HepG2 (cell line): ENCODE measurements around the gene GORASP2. TPM values are rescaled to one million over a fixed set of nuclear protein-coding genes. Genes with fewer than 3 reads are reported as not detected.
A peak's percentile ranks its signal among the peaks of the same experiment; 100 is the strongest.

ENCODE experiments used
- ASH2L ChIP-seq: fragments of 300-600, 200-600 bp; sonication (generic); IDR thresholded peaks from 2 replicates; pipeline ENCODE4 v1.7.0; 2017; ENCODE audit warnings: low read depth, mild to moderate bottlenecking, moderate library complexity, mixed read lengths, low read length; ENCODE audit not compliant: insufficient read length
- HOXA7 ChIP-seq: sonication (generic); formaldehyde crosslinking; IDR thresholded peaks from 2 replicates; pipeline ENCODE4 v1.8.1; 2022; ENCODE audit warnings: mild to moderate bottlenecking, missing genetic modification reagents, moderate library complexity
- KLF12 ChIP-seq: sonication (generic); formaldehyde crosslinking; IDR thresholded peaks from 2 replicates; pipeline ENCODE4 v1.4.0; 2020; ENCODE audit warnings: missing genetic modification reagents, borderline replicate concordance
- MTF2 ChIP-seq: sonication (generic); formaldehyde crosslinking; IDR thresholded peaks from 2 replicates; pipeline ENCODE4 v1.5.0; 2020; ENCODE audit warnings: missing genetic modification reagents, borderline replicate concordance
- MXI1 ChIP-seq: IDR thresholded peaks from 3 replicates; pipeline ENCODE4 v1.6.1; 2012; ENCODE audit warnings: low read depth, low read length, inconsistent platforms, borderline replicate concordance
- NFYB ChIP-seq: sonication (generic); formaldehyde crosslinking; IDR thresholded peaks from 2 replicates; pipeline ENCODE4 v1.4.0; 2020; ENCODE audit warnings: missing genetic modification reagents
- NR2C2 ChIP-seq: sonication (generic); formaldehyde crosslinking; IDR thresholded peaks from 2 replicates; pipeline ENCODE4 v1.4.0; 2020; ENCODE audit warnings: missing genetic modification reagents, mild to moderate bottlenecking, moderate library complexity, borderline replicate concordance
- RAD21 ChIP-seq: fragments of 450-650 bp; formaldehyde crosslinking; IDR thresholded peaks from 2 replicates; pipeline ENCODE4 v1.5.0; 2020; ENCODE audit warnings: mild to moderate bottlenecking
- RXRB ChIP-seq: IDR thresholded peaks from 2 replicates; pipeline ENCODE4 v1.6.1; 2016; ENCODE audit warnings: borderline replicate concordance, missing genetic modification reagents, missing compliant biosample characterization
- SALL2 ChIP-seq: sonication (generic); formaldehyde crosslinking; IDR thresholded peaks from 2 replicates; pipeline ENCODE4 v1.8.1; 2023; ENCODE audit warnings: mild to moderate bottlenecking, missing genetic modification reagents, inconsistent platforms
- SKIL ChIP-seq: sonication (generic); formaldehyde crosslinking; IDR thresholded peaks from 2 replicates; pipeline ENCODE4 v1.8.0; 2022; ENCODE audit warnings: missing genetic modification reagents, mild to moderate bottlenecking, moderate library complexity, borderline replicate concordance
- SMAD9 ChIP-seq: sonication (generic); formaldehyde crosslinking; IDR thresholded peaks from 2 replicates; pipeline ENCODE4 v1.5.1; 2020; ENCODE audit warnings: mild to moderate bottlenecking, missing genetic modification reagents
- SOX6 ChIP-seq, 2 experiments: fragments of 450-650 bp in 1 of 2; sonication (generic) in 1 of 2; formaldehyde crosslinking in 1 of 2; IDR thresholded peaks; 2 replicates each; pipeline versions ENCODE4 v1.4.0 to v1.6.1; 2017 to 2020; ENCODE audit warnings: antibody characterized with exemption in 1 of 2, mild to moderate bottlenecking in 1 of 2, missing genetic modification reagents in 1 of 2
- YY1 ChIP-seq: IDR thresholded peaks from 2 replicates; pipeline ENCODE4 v1.6.1; 2011; ENCODE audit warnings: low read length, low read depth, moderate library complexity, mild to moderate bottlenecking; ENCODE audit not compliant: insufficient read depth, insufficient replicate concordance
- ZBTB3 ChIP-seq: sonication (generic); formaldehyde crosslinking; IDR thresholded peaks from 2 replicates; pipeline ENCODE4 v1.4.0; 2020; ENCODE audit warnings: low read depth, mild to moderate bottlenecking, moderate library complexity, missing genetic modification reagents, borderline replicate concordance
- ZFX ChIP-seq: sonication (generic); formaldehyde crosslinking; IDR thresholded peaks from 2 replicates; pipeline ENCODE4 v1.4.0; 2020; ENCODE audit warnings: mild to moderate bottlenecking, low read depth, missing genetic modification reagents, moderate library complexity
- ZMAT3 ChIP-seq: sonication (generic); formaldehyde crosslinking; conservative IDR thresholded peaks from 2 replicates; pipeline ENCODE4 v1.7.0; 2021; ENCODE audit warnings: missing genetic modification reagents
- ZNF207 ChIP-seq: fragments of 450-650 bp; IDR thresholded peaks from 2 replicates; pipeline ENCODE4 v1.6.1; 2016; ENCODE audit warnings: antibody characterized with exemption, borderline replicate concordance
- ZNF232 ChIP-seq: sonication (generic); formaldehyde crosslinking; IDR thresholded peaks from 2 replicates; pipeline ENCODE4 v1.4.0; 2020; ENCODE audit warnings: missing genetic modification reagents, borderline replicate concordance
- ZNF317 ChIP-seq: sonication (generic); formaldehyde crosslinking; IDR thresholded peaks from 2 replicates; pipeline ENCODE4 v1.5.0; 2020; ENCODE audit warnings: mild to moderate bottlenecking, missing genetic modification reagents
- ZNF430 ChIP-seq: sonication (generic); formaldehyde crosslinking; IDR thresholded peaks from 2 replicates; pipeline ENCODE4 v1.9.0; 2021; ENCODE audit warnings: mild to moderate bottlenecking, missing genetic modification reagents
- ZNF460 ChIP-seq: sonication (generic); formaldehyde crosslinking; IDR thresholded peaks from 2 replicates; pipeline ENCODE4 v1.5.1; 2020; ENCODE audit warnings: missing genetic modification reagents, mild to moderate bottlenecking, borderline replicate concordance
- ZNF549 ChIP-seq: sonication (generic); formaldehyde crosslinking; IDR thresholded peaks from 2 replicates; pipeline ENCODE4 v1.5.0; 2020; ENCODE audit warnings: missing genetic modification reagents
- ZNF652 ChIP-seq: IDR thresholded peaks from 2 replicates; pipeline ENCODE4 v1.6.1; 2016; ENCODE audit warnings: low read depth, borderline replicate concordance
- ZNF703 ChIP-seq: sonication (generic); formaldehyde crosslinking; IDR thresholded peaks from 2 replicates; pipeline ENCODE4 v1.5.1; 2020; ENCODE audit warnings: missing genetic modification reagents, mild to moderate bottlenecking, moderate library complexity, borderline replicate concordance
- ZNF788 ChIP-seq: sonication (generic); formaldehyde crosslinking; IDR thresholded peaks from 2 replicates; pipeline ENCODE4 v1.5.0; 2020; ENCODE audit warnings: mild to moderate bottlenecking, missing genetic modification reagents, borderline replicate concordance
- polyA plus RNA-seq, 8 experiments: library from polyadenylated mRNA; depleted of rRNA in 3 of 8; stranded (reverse) in 7 of 8; unstranded in 1 of 8; fragments of >200 nt; fragmentation: Illumina TruSeq in 4 of 8; extraction: Trizol in 4 of 8; gene quantifications; 2 replicates each; pipeline versions ENCODE4 v1.2.1 to v1.2.3, GENCODE V29; 2011 to 2016; ENCODE audit warnings: low read depth in 4 of 8, missing spikeins in 1 of 8, mixed read lengths in 1 of 8; ENCODE audit not compliant: insufficient read depth in 1 of 8
- total RNA-seq, 5 experiments: library from RNA; depleted of rRNA; stranded (reverse); fragments of >200 nt; fragmentation: Illumina TruSeq; extraction: Trizol; gene quantifications; 2 replicates each; pipeline ENCODE4 v1.2.3, GENCODE V29; 2016; ENCODE audit warnings: low read depth in 1 of 5

The GORASP2 gene
- total and polyA plus RNA-seq, 2 of the 13 experiments (the other 11 are each of a cell fraction or from before 2014, with no cell fraction given) = 103 to 239 TPM

- no peak for TF ChIP-seq SKIL (CRISPR knock-in tag)
- peak; percentile 73 for TF ChIP-seq ZFX (CRISPR knock-in tag)
- TF ChIP-seq ZNF788 (CRISPR knock-in tag) = no peak
- no peak for TF ChIP-seq MXI1
- no peak for TF ChIP-seq MTF2
- TF ChIP-seq RXRB = no peak; the same call in 1 of the 2 replicates
- no peak for TF ChIP-seq ZNF703 (CRISPR knock-in tag)
- no peak for TF ChIP-seq ZNF460 (CRISPR knock-in tag)
- TF ChIP-seq NFYB = no peak
- no peak for TF ChIP-seq ZNF207
- no peak for TF ChIP-seq ZMAT3 (CRISPR knock-in tag)
- no peak for TF ChIP-seq RAD21 (CRISPR knock-in tag)
- no peak for TF ChIP-seq SOX6 (IDR thresholded peaks at IDR 0.05)
- TF ChIP-seq SOX6 (CRISPR knock-in tag; IDR thresholded peaks at IDR 0.05) = no peak; the same call in 1 of the 2 replicates
- 0 out of 2 replicates have a peak, but pooled peaks have one; percentile 4 for TF ChIP-seq KLF12
- no peak for TF ChIP-seq ASH2L
- no peak for TF ChIP-seq ZNF430 (CRISPR knock-in tag)
- TF ChIP-seq ZBTB3 (CRISPR knock-in tag) = no peak
- TF ChIP-seq SMAD9 = no peak
- TF ChIP-seq ZNF317 = no peak; the same call in 1 of the 2 replicates
- no peak for TF ChIP-seq SALL2 (CRISPR knock-in tag)
- TF ChIP-seq NR2C2 (CRISPR knock-in tag) = no peak; the same call in 1 of the 2 replicates
- TF ChIP-seq ZNF652 (CRISPR knock-in tag) = no peak
- TF ChIP-seq ZNF549 (CRISPR knock-in tag) = no peak
- TF ChIP-seq YY1 = no peak
- no peak for TF ChIP-seq ZNF232 (CRISPR knock-in tag)
- TF ChIP-seq HOXA7 (CRISPR knock-in tag) = no peak
These were observed 823 bp upstream of the GORASP2 start (continued) for GRCh38 chr2:170928036-170928823.
